Endothelial cell of umbilical vein (primary cell): ENCODE results near the gene KMT2C.
"Not testable (repeated sequence)": the region's sequence is repeated elsewhere in the genome, so short reads cannot be mapped to it uniquely, and the experiment has no call there.

Experiments
- CTCF ChIP-seq, 2 donors: IDR thresholded peaks; 1 replicate in 1 of 2; 2 replicates in 1 of 2; pipeline ENCODE4 v1.5.1; 2011; ENCODE audit warnings: low read length in 2 of 2, mild to moderate bottlenecking in 2 of 2, moderate library complexity in 2 of 2, control low read depth in 1 of 2, inconsistent platforms in 1 of 2, low read depth in 1 of 2; ENCODE audit not compliant: insufficient read depth in 1 of 2; ENCODE audit errors: extremely low read depth in 1 of 2
- EZH2 ChIP-seq: IDR thresholded peaks from 2 replicates; pipeline ENCODE4 v1.6.1; 2012; ENCODE audit warnings: borderline replicate concordance, low read depth, mild to moderate bottlenecking, moderate library complexity, low read length, inconsistent platforms; ENCODE audit not compliant: severe bottlenecking
- FOS ChIP-seq: IDR thresholded peaks from 2 replicates; pipeline ENCODE4 v1.6.1; 2011; ENCODE audit warnings: mild to moderate bottlenecking, low read length, moderate library complexity, borderline replicate concordance; ENCODE audit not compliant: insufficient read depth
- GATA2 ChIP-seq: IDR thresholded peaks from 2 replicates; pipeline ENCODE4 v1.7.0; 2011; ENCODE audit warnings: low read depth, mild to moderate bottlenecking, moderate library complexity, mixed read lengths, low read length; ENCODE audit not compliant: insufficient read length, insufficient read depth
- POLR2A ChIP-seq: IDR thresholded peaks from 2 replicates; pipeline ENCODE4 v1.6.1; 2012; ENCODE audit warnings: low read depth, mild to moderate bottlenecking, control low read depth, low read length
- TF ChIP-seq, protein P1 (sequence below): IDR thresholded peaks from 2 replicates; pipeline ENCODE4 v1.6.1; 2011; ENCODE audit not compliant: insufficient read depth, insufficient read length

- not testable (repeated sequence) for TF ChIP-seq GATA2; CTCF (IDR thresholded peaks at IDR 0.05; ENCODE audit: extremely low read depth in 1 of 2, insufficient read depth in 1 of 2, low read depth in 1 of 2, low read length in 2 of 2); EZH2; POLR2A; FOS
- TF ChIP-seq, protein P1, sequence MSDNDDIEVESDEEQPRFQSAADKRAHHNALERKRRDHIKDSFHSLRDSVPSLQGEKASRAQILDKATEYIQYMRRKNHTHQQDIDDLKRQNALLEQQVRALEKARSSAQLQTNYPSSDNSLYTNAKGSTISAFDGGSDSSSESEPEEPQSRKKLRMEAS, result not testable (repeated sequence)
Observed at GRCh38 chr7:152270427-152270826, 165.4 kb downstream of the KMT2C start.
